Activated naive CD4-positive, alpha-beta T cell treated with anti-CD3 and anti-CD28 coated beads, Interleukin-2, amount 50 U/mL, for 16 hours (primary cell): ENCODE measurements around the gene TGM1.
"Not testable (repeated sequence)": the region's sequence is repeated elsewhere in the genome, so short reads cannot be mapped to it uniquely, and the experiment has no call there.

Source experiments
- DNase-seq: peaks from one replicate; pipeline ENCODE4 v3.0.0-alpha.2; 2020

The TGM1 gene

DNA sequence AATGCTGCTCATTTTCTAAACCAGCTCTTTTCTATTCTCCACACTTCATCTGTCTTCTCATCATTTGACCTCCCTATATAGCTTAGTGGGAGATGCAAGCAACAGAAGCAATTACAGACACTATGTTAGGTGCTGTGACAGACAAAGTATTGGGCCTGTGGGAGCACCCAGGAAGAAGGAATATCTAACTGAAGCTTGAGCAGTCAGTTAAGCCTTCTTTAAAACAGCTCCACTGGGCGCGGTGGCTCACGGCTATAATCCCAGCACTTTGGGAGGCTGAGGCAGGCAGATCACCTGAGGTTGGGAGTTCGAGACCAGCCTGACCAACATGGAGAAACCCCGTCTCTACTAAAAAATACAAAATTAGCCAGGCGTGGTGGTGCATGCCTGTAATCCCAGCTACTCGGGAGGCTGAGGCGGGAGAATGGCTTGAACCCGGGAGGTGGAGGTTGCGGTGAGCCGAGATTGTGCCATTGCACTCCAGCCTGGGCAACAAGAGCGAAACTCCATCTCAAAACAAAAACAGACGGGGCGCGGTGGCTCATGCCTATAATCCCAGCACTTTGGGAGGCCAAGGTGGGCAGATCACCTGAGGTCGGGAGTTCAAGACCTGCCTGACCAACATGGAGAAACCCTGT lies 59.6 kb downstream of the TGM1 start:
- not testable (repeated sequence) for DNase-seq

DNA sequence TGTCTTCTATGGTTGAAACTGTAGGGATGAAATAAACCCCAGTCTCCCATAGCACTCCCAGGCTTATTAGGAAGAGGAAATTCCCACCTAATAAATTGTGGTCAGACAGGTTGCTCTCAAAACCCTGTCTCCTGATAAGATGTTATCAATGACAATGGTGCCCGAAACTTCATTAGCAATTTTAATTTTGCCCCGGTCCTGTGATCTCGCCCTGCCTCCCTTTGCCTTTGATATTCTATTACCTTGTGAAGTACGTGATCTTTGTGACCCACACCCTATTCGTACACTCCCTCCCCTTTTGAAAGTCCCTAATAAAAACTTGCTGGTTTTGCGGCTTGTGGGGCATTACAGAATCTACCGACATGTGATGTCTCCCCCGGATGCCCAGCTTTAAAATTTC lies 60.4 kb downstream of the TGM1 start:
- DNase-seq: not testable (repeated sequence)
